ENCODE data around the gene IFNAR2. TPM values are rescaled to one million over a fixed set of nuclear protein-coding genes. Genes with fewer than 3 reads are reported as not detected.

IFNAR2 gene
- 5.1 and 48.3 TPM in 2 replicates for total RNA-seq (2014; rRNA removed; shearing (Covaris generic))

GRCh38 chr21:33229784-33230544 is at the start of gene IFNAR2:
TSS of gene IFNAR2 (plus strand) at chr21:33229938. CDS start at chr21:33241923, 11,985 bp downstream.
- DNase-seq (ENCODE audit: low read depth in 1 of 2, low spot score in 2 of 2), result peak; percentile 66 to 70
- Histone ChIP-seq H3K4me1 (replicated peaks) (peaks cover 8% of the 10 kb centered on the region; the same call in 1 of the 2 replicates), H3K27me3 (replicated peaks) (no peaks in the 10 kb centered on the region), H3K27ac (peak within 1 kb of the TSS; percentile 77), H3K9me3 (replicated peaks) (no peaks in the 10 kb centered on the region), H3K4me3 (peak within 1 kb of the TSS; percentile 95), H3K36me3 (peaks cover 4% of the 10 kb centered on the region)

GRCh38 chr21:33185852-33186251 is 43.9 kb upstream of the IFNAR2 start:
- H3K9me3 ChIP-seq (replicated peaks), result no peaks in the 10 kb centered on the region
- H3K27me3 ChIP-seq (replicated peaks), result peaks cover 37% of the 10 kb centered on the region

GRCh38 chr21:33187276-33187675 is 42.5 kb upstream of the IFNAR2 start:
- Histone ChIP-seq H3K27ac (no peak overlapping the region), H3K4me3 (no peak overlapping the region), H3K4me1 (replicated peaks) (no peaks in the 10 kb centered on the region), H3K9me3 (replicated peaks) (no peaks in the 10 kb centered on the region), H3K36me3 (no peaks in the 10 kb centered on the region), H3K27me3 (replicated peaks) (peaks cover 37% of the 10 kb centered on the region)
- DNase-seq (ENCODE audit: low read depth in 1 of 2, low spot score in 2 of 2), result no peak

More at GRCh38 chr21:33185852-33186251, 43.9 kb upstream of the IFNAR2 start:
- H3K27ac ChIP-seq, result no peak overlapping the region
- no peak overlapping the region for H3K4me3 ChIP-seq
- no peaks in the 10 kb centered on the region for H3K4me1 ChIP-seq (replicated peaks)
- H3K36me3 ChIP-seq, result no peaks in the 10 kb centered on the region
- DNase-seq (ENCODE audit: low read depth in 1 of 2, low spot score in 2 of 2), result no peak

GRCh38 chr21:33189237-33189636 is 40.5 kb upstream of the IFNAR2 start:
- Histone ChIP-seq H3K9me3 (replicated peaks) (no peaks in the 10 kb centered on the region), H3K27ac (no peak overlapping the region), H3K4me3 (no peak overlapping the region), H3K36me3 (no peaks in the 10 kb centered on the region), H3K4me1 (replicated peaks) (no peaks in the 10 kb centered on the region), H3K27me3 (replicated peaks) (peaks cover 34% of the 10 kb centered on the region)
- no peak for DNase-seq (ENCODE audit: low read depth in 1 of 2, low spot score in 2 of 2)

- H3K36me3 ChIP-seq, result no peaks in the 10 kb centered on the region
- no peaks in the 10 kb centered on the region for H3K9me3 ChIP-seq (replicated peaks)
- peaks cover 34% of the 10 kb centered on the region for H3K27me3 ChIP-seq (replicated peaks)
- DNase-seq (ENCODE audit: low read depth in 1 of 2, low spot score in 2 of 2), result no peak
- no peaks in the 10 kb centered on the region for H3K4me1 ChIP-seq (replicated peaks)
- H3K27ac ChIP-seq, result no peak overlapping the region
- no peak overlapping the region for H3K4me3 ChIP-seq
These were observed 39.9 kb upstream of the IFNAR2 start for GRCh38 chr21:33189824-33190223.

- Histone ChIP-seq H3K27me3 (replicated peaks) (peaks cover 8% of the 10 kb centered on the region; the same call in 1 of the 2 replicates), H3K27ac (no peak overlapping the region), H3K9me3 (replicated peaks) (no peaks in the 10 kb centered on the region), H3K36me3 (no peaks in the 10 kb centered on the region), H3K4me1 (replicated peaks) (no peaks in the 10 kb centered on the region), H3K4me3 (no peak overlapping the region)
- DNase-seq (ENCODE audit: low read depth in 1 of 2, low spot score in 2 of 2), result peak; percentile 40 to 50
These were observed 32.8 kb upstream of the IFNAR2 start for GRCh38 chr21:33196941-33197374.

GRCh38 chr21:33197496-33197895 is 32.2 kb upstream of the IFNAR2 start:
- no peak overlapping the region for H3K27ac ChIP-seq
- no peaks in the 10 kb centered on the region for H3K36me3 ChIP-seq
- peak in 1 of 2 experiments; percentile 18 for DNase-seq (ENCODE audit: low read depth in 1 of 2, low spot score in 2 of 2)

GRCh38 chr21:33198346-33199099 is 31.2 kb upstream of the IFNAR2 start:
- H3K27ac ChIP-seq, result no peak overlapping the region
- peaks cover 8% of the 10 kb centered on the region; the same call in 1 of the 2 replicates for H3K27me3 ChIP-seq (replicated peaks)
- no peaks in the 10 kb centered on the region for H3K9me3 ChIP-seq (replicated peaks)
- peaks cover under 1% of the 10 kb centered on the region for H3K4me1 ChIP-seq (replicated peaks)
- H3K36me3 ChIP-seq, result no peaks in the 10 kb centered on the region
- no peak overlapping the region for H3K4me3 ChIP-seq
- DNase-seq (ENCODE audit: low read depth in 1 of 2, low spot score in 2 of 2), result peak in 1 of 2 experiments; percentile 10

More at GRCh38 chr21:33197496-33197895, 32.2 kb upstream of the IFNAR2 start:
- peaks cover 8% of the 10 kb centered on the region; the same call in 1 of the 2 replicates for H3K27me3 ChIP-seq (replicated peaks)
- H3K4me3 ChIP-seq, result no peak overlapping the region
- no peaks in the 10 kb centered on the region for H3K9me3 ChIP-seq (replicated peaks)
- H3K4me1 ChIP-seq (replicated peaks), result no peaks in the 10 kb centered on the region

- Histone ChIP-seq H3K9me3 (replicated peaks) (no peaks in the 10 kb centered on the region), H3K27me3 (replicated peaks) (peaks cover 8% of the 10 kb centered on the region; the same call in 1 of the 2 replicates), H3K4me3 (no peak overlapping the region), H3K4me1 (replicated peaks) (peaks cover 6% of the 10 kb centered on the region), H3K36me3 (no peaks in the 10 kb centered on the region), H3K27ac (no peak overlapping the region)
- no peak for DNase-seq (ENCODE audit: low read depth in 1 of 2, low spot score in 2 of 2)
These were observed 30.7 kb upstream of the IFNAR2 start for GRCh38 chr21:33199100-33199464.

GRCh38 chr21:33199516-33200217 is 30.1 kb upstream of the IFNAR2 start:
- DNase-seq (ENCODE audit: low read depth in 1 of 2, low spot score in 2 of 2), result peak; percentile 77 to 79
- Histone ChIP-seq H3K36me3 (no peaks in the 10 kb centered on the region), H3K27ac (no peak overlapping the region), H3K9me3 (replicated peaks) (no peaks in the 10 kb centered on the region), H3K4me3 (no peak overlapping the region), H3K27me3 (replicated peaks) (peaks cover 8% of the 10 kb centered on the region; the same call in 1 of the 2 replicates), H3K4me1 (replicated peaks) (peaks cover 7% of the 10 kb centered on the region)

- Histone ChIP-seq H3K4me1 (replicated peaks) (peaks cover 7% of the 10 kb centered on the region), H3K4me3 (no peak overlapping the region), H3K36me3 (no peaks in the 10 kb centered on the region), H3K27ac (no peak overlapping the region), H3K27me3 (replicated peaks) (no peaks in the 10 kb centered on the region; the same call in 1 of the 2 replicates), H3K9me3 (replicated peaks) (no peaks in the 10 kb centered on the region)
- DNase-seq (ENCODE audit: low read depth in 1 of 2, low spot score in 2 of 2), result peak in 1 of 2 experiments; percentile 31
These were observed 27.8 kb upstream of the IFNAR2 start for GRCh38 chr21:33201956-33202355.

- Histone ChIP-seq H3K4me3 (no peak overlapping the region), H3K36me3 (no peaks in the 10 kb centered on the region), H3K9me3 (replicated peaks) (no peaks in the 10 kb centered on the region), H3K4me1 (replicated peaks) (peaks cover 7% of the 10 kb centered on the region), H3K27me3 (replicated peaks) (no peaks in the 10 kb centered on the region), H3K27ac (no peak overlapping the region)
- peak in 1 of 2 experiments; percentile 26 for DNase-seq (ENCODE audit: low read depth in 1 of 2, low spot score in 2 of 2)
These were observed 27.0 kb upstream of the IFNAR2 start for GRCh38 chr21:33202464-33203363.

GRCh38 chr21:33203371-33203724 is 26.4 kb upstream of the IFNAR2 start:
- H3K27ac ChIP-seq, result no peak overlapping the region
- peaks cover 7% of the 10 kb centered on the region for H3K4me1 ChIP-seq (replicated peaks)
- DNase-seq (ENCODE audit: low read depth in 1 of 2, low spot score in 2 of 2), result peak in 1 of 2 experiments; percentile 22
- H3K4me3 ChIP-seq, result no peak overlapping the region
- H3K9me3 ChIP-seq (replicated peaks), result 0 out of 2 replicates have a peak, but pooled peaks cover 3% of the 10 kb centered on the region
- no peaks in the 10 kb centered on the region for H3K27me3 ChIP-seq (replicated peaks)
- H3K36me3 ChIP-seq, result no peaks in the 10 kb centered on the region
